ENCODE data around the gene SREBF2. TPM values are rescaled to one million over a fixed set of nuclear protein-coding genes. Genes with fewer than 3 reads are reported as not detected.

SREBF2 gene
- total and polyA plus RNA-seq, 10 of the 15 experiments (the other 5 are each of a cell fraction or from before 2014, with no cell fraction given): 2.4 to 177 (median 78.8) TPM

- TF ChIP-seq ZNF687 (IDR thresholded peaks at IDR 0.05) (peak; percentile 96), MAX (IDR thresholded peaks at IDR 0.05; ENCODE audit: low read depth, low read length) (no peak), NFYB (IDR thresholded peaks at IDR 0.05; ENCODE audit: insufficient read depth, low read depth, low read length) (0 out of 2 replicates have a peak, but pooled peaks have one; percentile 52), TCF7 (IDR thresholded peaks at IDR 0.05; ENCODE audit: borderline replicate concordance) (no peak), USF1 (IDR thresholded peaks at IDR 0.05; ENCODE audit: borderline replicate concordance, extremely low read length, insufficient read depth, low read depth, low read length) (no peak), ZZZ3 (IDR thresholded peaks at IDR 0.05; ENCODE audit: control insufficient read depth, insufficient read length, low read depth) (no peak), HDAC2 (IDR thresholded peaks at IDR 0.05) (0 out of 2 replicates have a peak, but pooled peaks have one; percentile 59), EGR1 (IDR thresholded peaks at IDR 0.05; ENCODE audit: borderline replicate concordance in 1 of 2, low read depth in 2 of 2, low read length in 2 of 2) (no peak), TCF12 (IDR thresholded peaks at IDR 0.05; ENCODE audit: low read depth, low read length) (0 out of 2 replicates have a peak, but pooled peaks have one; percentile 6), RUNX3 (IDR thresholded peaks at IDR 0.05; ENCODE audit: low read length) (no peak), SREBF1 (IDR thresholded peaks at IDR 0.05; ENCODE audit: low read length) (no peak), E2F4 (IDR thresholded peaks at IDR 0.05; ENCODE audit: low read depth, low read length) (no peak), SREBF2 (IDR thresholded peaks at IDR 0.05; ENCODE audit: low read length) (no peak), MTA3 (IDR thresholded peaks at IDR 0.05; ENCODE audit: borderline replicate concordance, low read length) (no peak), NKRF (conservative IDR thresholded peaks at IDR 0.05) (no peak), FOS (IDR thresholded peaks at IDR 0.05; ENCODE audit: borderline replicate concordance, extremely low read depth, insufficient read length) (no peak), SKIL (IDR thresholded peaks at IDR 0.05; ENCODE audit: low read depth, poor library complexity, severe bottlenecking) (no peak), HDAC6 (IDR thresholded peaks at IDR 0.05; ENCODE audit: unreplicated experiment) (no peak)
Measured at GRCh38 chr22:41940832-41941765, 108.2 kb downstream of the SREBF2 start (continued).
